Activated T-cell treated with anti-CD3 and anti-CD28 coated beads for 24 hours (primary cell): ENCODE data around the gene SETD7.
A peak's percentile ranks its signal among the peaks of the same experiment; 100 is the strongest.
"Not testable (repeated sequence)": the region's sequence is repeated elsewhere in the genome, so short reads cannot be mapped to it uniquely, and the experiment has no call there.

Experiments used
- DNase-seq: peaks from one replicate; pipeline ENCODE4 v3.0.0-alpha.2; 2020; ENCODE audit warnings: low read depth

SETD7 gene

DNA sequence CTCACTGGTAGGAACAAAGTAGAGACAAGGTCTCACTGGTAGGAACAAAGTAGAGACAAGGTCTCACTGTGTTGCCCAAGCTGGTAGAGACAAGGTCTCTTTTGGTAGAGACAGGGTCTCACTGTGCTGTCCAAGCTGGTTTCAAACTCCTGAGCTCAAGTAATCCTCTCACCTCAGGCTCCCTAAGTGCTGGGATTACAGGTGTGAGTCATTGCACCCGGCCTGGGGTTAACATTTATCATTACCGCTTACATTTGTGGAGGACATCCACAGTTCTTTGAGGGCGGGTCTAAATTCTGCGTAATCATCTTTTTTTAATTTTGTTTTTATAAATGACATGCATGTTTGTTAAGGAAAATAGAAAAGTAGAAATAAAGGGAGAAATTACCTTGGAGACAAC lies 90.1 kb downstream of the SETD7 start:
- no peak for DNase-seq

DNA sequence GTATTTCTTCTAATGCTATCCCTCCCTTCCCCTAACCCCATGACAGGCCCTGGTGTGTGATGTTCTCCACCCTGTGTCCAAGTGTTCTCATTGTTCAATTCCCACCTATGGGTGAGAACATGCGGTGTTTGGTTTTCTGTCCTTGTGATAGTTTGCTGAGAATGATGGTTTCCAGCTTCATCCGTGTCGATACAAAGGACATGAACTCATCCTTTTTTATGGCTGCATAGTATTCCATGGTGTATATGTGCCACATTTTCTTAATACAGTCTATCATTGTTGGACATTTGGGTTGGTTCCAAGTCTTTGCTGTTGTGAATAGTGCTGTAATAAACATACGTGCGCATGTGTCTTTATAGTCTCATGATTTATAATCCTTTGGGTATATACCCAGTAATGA lies 91.5 kb downstream of the SETD7 start:
- DNase-seq, result not testable (repeated sequence)

DNA sequence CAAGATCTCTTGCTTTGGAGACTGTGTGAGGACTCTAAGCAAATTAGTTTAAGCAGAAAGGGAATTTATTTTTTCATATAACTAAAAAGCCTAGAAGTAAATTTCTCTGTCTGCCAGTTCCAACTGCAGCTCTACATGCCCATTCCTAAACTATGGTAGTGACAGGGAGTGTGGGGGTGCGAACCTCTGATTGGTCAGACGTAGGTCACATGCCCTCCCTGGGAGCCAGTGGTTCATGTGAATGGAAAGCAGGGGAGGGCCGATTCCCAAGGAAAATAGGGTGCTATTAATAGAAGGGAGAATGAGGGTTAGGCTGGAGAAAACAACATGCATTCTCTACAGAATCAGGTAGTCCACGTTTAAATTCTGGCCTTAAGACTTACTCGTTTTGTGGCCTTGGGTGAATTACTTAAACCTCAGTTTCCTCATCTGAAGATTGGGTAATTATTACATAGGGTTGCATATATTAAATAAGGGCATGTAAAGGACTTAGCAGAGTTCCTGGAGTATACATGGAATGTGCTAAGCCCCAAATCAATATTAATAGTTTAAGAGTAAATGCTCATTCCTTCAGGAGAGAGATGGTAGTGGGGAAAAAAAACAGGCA lies 94.9 kb downstream of the SETD7 start:
- no peak for DNase-seq

DNA sequence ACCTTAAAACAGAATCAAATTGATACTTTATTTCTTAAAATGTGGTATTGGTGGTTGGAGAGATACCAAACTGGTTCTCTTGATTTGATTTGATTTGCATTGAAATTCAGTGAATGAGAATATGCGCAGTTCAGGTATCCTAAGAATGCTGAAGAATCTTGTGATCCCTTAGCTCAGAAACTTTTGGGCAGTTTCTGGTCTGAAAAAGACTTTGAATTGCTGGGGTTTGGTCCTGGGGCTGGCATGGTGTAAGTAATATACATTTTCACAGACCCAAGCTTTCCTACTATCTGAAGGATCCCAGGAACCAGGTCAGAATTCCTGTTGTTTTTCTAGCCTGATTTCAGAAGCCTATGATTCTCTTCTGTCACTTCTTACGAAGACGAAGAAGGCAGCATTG lies 95.5 kb downstream of the SETD7 start:
- DNase-seq, result no peak

DNA sequence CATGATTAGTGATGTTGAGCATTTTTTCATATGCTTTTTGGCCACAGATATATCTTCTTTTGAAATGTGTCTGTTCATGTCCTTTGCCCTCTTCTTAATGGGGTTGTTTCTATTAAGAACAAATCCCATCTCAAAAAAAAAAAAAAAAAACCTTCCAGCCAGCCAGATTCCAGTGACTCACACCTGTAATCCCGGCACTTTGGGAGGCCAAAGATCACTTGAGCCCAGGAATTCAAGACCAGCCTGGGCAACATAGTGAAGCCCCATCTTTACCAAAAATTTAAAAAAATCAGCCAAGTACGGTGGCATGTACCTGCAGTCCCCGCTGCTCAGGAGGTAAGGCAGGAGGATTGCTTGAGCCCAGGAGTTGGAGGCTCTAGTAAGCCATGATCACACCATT lies 97.0 kb downstream of the SETD7 start:
- no peak for DNase-seq

DNA sequence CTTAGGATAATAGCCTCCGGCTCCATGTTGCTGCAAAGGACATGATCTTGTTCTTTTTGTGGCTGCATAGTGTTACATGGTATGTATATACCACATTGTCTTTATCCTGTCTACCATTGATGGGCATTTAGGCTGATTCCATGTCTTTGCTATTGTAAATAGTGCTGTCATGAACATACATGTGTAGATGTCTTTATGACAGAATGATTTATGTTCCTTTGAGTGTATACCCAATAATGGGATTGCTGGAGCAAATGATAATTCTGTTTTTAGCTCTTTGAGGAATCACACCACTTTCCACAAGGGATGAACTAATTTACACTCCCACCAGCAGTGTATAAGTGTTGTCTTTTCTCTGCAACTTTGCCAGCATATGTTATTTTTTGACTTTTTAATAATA lies 97.5 kb downstream of the SETD7 start:
- no peak for DNase-seq

DNA sequence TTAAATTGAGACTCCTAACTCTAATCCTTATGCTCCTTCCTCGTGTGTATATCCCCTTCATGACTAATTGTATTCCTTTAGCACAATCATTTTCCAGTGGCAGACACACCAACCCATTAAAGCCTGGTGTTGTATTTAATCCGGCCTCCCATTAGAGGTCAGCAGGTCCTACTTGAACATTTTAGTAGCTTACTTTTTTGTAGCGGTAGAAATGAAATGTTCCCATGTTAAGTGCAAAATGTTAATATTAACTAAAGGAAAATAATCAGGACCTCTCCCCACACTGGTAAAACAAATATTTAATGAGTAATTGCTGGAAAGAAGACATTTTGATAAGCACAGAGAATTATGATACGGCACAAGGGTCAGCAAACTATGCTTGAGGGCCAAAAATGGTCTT lies 98.7 kb downstream of the SETD7 start:
- DNase-seq, result no peak

DNA sequence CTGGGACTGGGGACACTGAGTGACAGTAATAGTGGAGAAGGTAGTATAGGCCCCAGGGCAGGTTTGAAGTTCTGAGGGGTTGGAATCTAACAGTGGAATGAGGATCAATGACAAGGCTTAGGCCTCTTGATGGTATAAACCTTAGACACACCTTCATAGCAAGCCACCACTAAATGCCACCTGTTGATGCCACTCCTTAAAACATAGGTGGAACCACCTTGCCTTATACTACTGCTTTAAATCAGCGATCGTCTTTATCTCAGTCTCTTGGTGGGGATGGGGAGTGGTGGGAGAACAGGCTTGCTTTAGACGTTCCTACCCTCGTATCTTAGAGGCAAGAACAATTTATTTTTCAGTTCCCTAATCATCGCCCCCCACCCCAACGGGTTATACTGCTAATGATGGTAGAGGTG lies 100.9 kb downstream of the SETD7 start:
- DNase-seq, result no peak

DNA sequence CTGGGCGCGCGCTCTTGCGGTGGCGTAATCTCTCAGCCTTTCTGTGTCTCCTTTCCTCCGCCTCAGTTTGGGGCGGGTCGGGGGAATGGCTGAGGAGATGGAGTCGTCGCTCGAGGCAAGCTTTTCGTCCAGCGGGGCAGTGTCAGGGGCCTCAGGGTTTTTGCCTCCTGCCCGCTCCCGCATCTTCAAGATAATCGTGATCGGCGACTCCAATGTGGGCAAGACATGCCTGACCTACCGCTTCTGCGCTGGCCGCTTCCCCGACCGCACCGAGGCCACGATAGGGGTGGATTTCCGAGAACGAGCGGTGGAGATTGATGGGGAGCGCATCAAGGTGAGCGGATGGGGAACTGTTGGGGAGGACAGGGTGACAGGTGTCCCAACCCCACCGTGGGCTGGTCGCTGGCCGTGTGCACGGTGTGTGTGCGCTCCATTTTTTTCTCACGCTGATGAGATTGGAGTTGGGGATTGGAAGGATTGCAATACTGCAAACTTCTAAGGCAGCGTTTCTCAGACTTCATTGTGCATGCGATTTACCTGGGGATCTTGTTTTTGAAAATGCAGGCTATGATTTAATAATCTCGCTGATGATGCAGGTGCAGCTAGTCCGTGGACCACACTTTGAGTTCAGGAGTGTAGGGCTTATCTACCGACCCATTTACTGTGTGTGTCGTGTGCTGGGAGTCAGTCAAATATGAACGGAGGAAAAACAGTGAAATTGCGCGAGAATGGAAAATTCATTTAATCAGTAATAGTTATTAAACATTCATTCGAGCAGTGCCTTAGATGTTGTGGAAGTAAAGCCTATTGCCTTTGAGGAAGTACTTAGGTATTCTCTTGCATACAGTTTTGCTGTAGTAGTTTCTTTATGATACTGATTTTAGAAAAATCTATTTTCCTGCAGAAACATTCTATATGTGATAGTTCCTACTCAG lies 101.6 kb downstream of the SETD7 start, which contains the start of gene RAB33B:
TSS of gene RAB33B (plus strand) at position 11 of the 935 bp plus-strand sequence. CDS start at position 86, 75 bp downstream.
- DNase-seq, result no peak

DNA sequence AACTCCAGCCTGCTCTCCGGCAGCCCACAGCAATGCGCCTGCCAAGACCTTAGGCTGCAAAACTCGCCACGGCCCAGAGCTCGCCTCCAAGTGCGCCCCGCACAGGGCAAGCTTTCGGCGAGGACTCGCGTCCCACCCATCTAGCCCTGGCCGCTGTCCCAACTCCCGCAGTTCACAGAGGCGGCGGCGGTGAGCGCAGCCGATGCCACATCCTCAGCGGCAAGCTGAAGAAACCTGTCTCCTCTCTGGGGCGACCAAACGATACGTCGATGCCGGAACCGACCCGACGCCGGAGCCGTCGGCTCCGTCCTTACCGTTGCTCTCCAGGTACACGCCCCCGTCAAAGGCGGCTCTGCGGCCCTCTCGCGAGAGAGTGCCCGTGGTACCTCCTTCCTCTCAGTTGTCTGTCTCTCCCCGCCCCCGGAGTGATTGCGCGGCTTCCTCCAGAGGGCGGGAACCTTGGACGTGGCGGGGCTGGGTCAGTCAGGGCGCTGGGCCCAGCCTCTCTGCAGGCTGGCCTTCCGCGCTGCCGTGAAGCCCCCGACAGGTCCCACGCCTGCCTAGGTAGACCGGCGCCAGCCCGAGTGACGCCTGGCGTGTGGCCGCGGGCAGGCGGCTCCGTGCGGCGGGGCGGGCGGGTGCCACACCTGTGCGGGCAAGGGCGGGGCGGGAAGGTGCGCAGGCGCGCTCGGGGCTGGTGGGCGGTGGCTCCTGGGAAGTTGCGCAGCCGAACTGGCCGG lies 102.5 kb downstream of the SETD7 start:
- DNase-seq, result peak; percentile 94

DNA sequence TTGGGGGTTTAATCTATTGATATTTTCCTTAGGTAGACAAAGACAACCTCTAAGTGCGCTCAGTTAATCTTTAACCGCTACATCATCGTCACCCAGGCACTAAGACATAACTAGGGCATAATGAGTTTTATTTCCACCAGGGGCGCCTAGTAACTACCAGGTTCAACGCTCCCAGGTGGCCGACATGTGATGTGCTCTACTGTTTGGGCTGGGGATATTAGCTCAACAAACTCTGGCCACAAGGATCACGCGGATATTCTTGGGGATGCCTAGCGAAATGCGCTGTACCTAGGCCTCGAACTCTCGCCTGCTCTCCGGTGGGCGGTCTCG lies 103.0 kb downstream of the SETD7 start:
- peak; percentile 50 for DNase-seq

DNA sequence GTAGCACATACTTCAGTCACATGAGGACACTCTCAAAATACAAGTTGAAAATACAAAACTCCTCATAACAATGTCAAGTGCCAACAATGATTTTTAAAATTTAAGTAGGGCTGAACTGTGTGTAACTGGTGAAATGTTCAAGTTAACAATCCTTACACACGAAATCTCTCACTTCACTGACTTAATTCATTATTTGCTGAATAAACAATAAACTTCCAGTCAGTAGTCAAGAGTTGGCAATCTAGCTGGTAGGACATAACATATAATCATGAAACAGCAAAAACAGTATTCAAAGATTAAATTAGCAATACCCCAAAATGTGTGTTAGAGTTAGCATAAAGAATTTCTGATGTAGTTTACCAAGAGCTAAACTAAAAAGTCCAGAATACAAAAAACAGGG lies 104.0 kb downstream of the SETD7 start:
- no peak for DNase-seq

DNA sequence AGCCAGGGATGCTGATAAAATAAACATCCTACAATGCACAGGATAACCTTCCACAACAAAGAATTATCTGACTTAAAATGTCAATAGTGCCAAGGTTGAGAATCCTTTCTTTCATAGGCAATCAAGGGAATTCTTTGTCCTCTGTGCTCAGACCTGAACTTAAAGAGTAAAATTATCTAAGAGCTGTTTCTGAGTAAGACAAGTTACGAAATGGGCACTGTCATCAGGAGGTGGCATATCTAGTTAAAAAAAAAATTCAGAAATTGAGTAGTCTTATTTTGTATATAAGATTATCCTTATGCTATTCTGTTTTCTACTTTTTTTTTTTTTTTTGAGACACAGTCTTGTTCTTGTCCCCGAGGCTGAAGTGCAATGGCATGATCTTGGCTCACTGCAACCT lies 105.4 kb downstream of the SETD7 start:
- no peak for DNase-seq

DNA sequence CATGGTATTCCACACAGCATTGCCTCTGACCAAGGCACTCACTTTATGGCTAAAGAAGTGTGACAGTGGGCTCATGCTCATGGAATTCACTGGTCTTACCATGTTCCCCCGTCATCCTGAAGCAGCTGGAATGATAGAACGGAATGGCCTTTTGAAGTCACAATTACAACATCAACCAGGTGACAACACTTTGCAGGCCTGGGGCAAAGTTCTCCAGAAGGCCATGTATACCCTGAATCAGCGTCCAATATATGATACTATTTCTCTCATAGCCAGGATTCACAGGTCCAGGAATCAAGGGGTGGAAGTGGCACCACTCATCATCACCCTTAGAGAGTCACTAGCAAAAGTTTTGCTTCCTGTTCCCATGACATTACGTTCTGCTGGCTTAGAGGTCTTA lies 108.9 kb downstream of the SETD7 start:
- DNase-seq, result not testable (repeated sequence)
